Thymus (tissue), 11 donors: ENCODE results near the gene SH3BP5. TPM values are rescaled to one million over a fixed set of nuclear protein-coding genes. Genes with fewer than 3 reads are reported as not detected.
A peak's percentile ranks its signal among the peaks of the same experiment; 100 is the strongest.

Experiments used
- DNase-seq, 9 donors: peaks; one replicate each; pipeline ENCODE4 v3.0.0-alpha.2; 2013; ENCODE audit warnings: low spot score in 9 of 9, low read depth in 6 of 9, missing footprints in 1 of 9
- H3K27ac ChIP-seq, 2 donors: one replicate each; pipeline ENCODE4 v1.5.1; 2013; ENCODE audit warnings: control low read depth in 1 of 2, low read depth in 1 of 2, low read length in 1 of 2, mild to moderate bottlenecking in 1 of 2, moderate library complexity in 1 of 2
- H3K27me3 ChIP-seq, 2 donors: one replicate each; pipeline ENCODE4 v1.5.1; 2013; ENCODE audit warnings: low read length in 1 of 2; ENCODE audit not compliant: control insufficient read depth in 2 of 2, insufficient read depth in 1 of 2
- H3K36me3 ChIP-seq, 2 donors: one replicate each; pipeline ENCODE4 v1.5.1; 2013; ENCODE audit warnings: low read length in 1 of 2, mild to moderate bottlenecking in 1 of 2, moderate library complexity in 1 of 2; ENCODE audit not compliant: control insufficient read depth in 2 of 2, insufficient read depth in 2 of 2
- H3K4me1 ChIP-seq, 2 donors: one replicate each; pipeline ENCODE4 v1.5.1; 2013; ENCODE audit warnings: low read length in 2 of 2; ENCODE audit not compliant: control insufficient read depth in 2 of 2, insufficient read depth in 2 of 2
- H3K4me3 ChIP-seq, 2 donors: one replicate each; pipeline ENCODE4 v1.5.1; 2013; ENCODE audit warnings: low read length in 2 of 2, control low read depth in 1 of 2, mild to moderate bottlenecking in 1 of 2
- H3K9me3 ChIP-seq, 2 donors: one replicate each; pipeline ENCODE4 v1.5.1; 2013; ENCODE audit warnings: low read length in 1 of 2, mild to moderate bottlenecking in 1 of 2; ENCODE audit not compliant: control insufficient read depth in 2 of 2, insufficient read depth in 1 of 2
- WGBS: extraction: QIAGEN DNeasy Blood & Tissue Kit; methylation state at CpG from one replicate; pipeline ENCODE4 v1.1.7; 2013; 5-methylcytosine and 5-hydroxymethylcytosine counted together
- polyA plus RNA-seq: library from polyadenylated mRNA; stranded (reverse); fragments of 200-250 nt; gene quantifications from one replicate; pipeline ENCODE4 v1.2.3, GENCODE V29; 2013
- total RNA-seq: library from RNA; stranded (reverse); fragments of 120-200 nt; gene quantifications from one replicate; pipeline ENCODE4 v1.2.4, GENCODE V29; 2013
- donor health status: healthy.

SH3BP5 gene
- total and polyA plus RNA-seq, 2 donors = 29.1 to 64.3 TPM

GRCh38 chr3:15263120-15263519, 69.3 kb downstream of the SH3BP5 start:
- Histone ChIP-seq H3K4me1 (peaks cover 4 to 16% of the 10 kb centered on the region in 2 donors), H3K36me3 (peaks cover 16 to 49% of the 10 kb centered on the region in 2 donors), H3K4me3 (no peak overlapping the region), H3K27me3 (no peaks in the 10 kb centered on the region), H3K27ac (no peak overlapping the region), H3K9me3 (no peaks in the 10 kb centered on the region)
- DNase-seq = no peak
- WGBS = 93% methylated on average over 4 of the region's 4 CpGs

GRCh38 chr3:15262021-15262420, 70.4 kb downstream of the SH3BP5 start:
- over 99% methylated on average over 9 of the region's 9 CpGs for WGBS
- DNase-seq = no peak
- peaks cover 22 to 55% of the 10 kb centered on the region in 2 donors for H3K36me3 ChIP-seq
- H3K27me3 ChIP-seq = no peaks in the 10 kb centered on the region
- peaks cover 3 to 7% of the 10 kb centered on the region in 2 donors for H3K4me1 ChIP-seq
- no peak overlapping the region for H3K4me3 ChIP-seq
- no peak overlapping the region for H3K27ac ChIP-seq
- no peaks in the 10 kb centered on the region for H3K9me3 ChIP-seq

GRCh38 chr3:15261274-15261673, 71.1 kb downstream of the SH3BP5 start:
- no peak for DNase-seq
- H3K4me3 ChIP-seq = no peak overlapping the region

GRCh38 chr3:15260531-15260930, 71.9 kb downstream of the SH3BP5 start:
- Histone ChIP-seq H3K4me1 (peaks cover 0 to 3% of the 10 kb centered on the region in 2 donors), H3K9me3 (no peaks in the 10 kb centered on the region), H3K27me3 (no peaks in the 10 kb centered on the region), H3K27ac (no peak overlapping the region), H3K4me3 (no peak overlapping the region), H3K36me3 (peaks cover 37 to 61% of the 10 kb centered on the region in 2 donors)
- no peak for DNase-seq
- WGBS = 94% methylated on average over 4 of the region's 4 CpGs

More at GRCh38 chr3:15261274-15261673, 71.1 kb downstream of the SH3BP5 start:
- Histone ChIP-seq H3K4me1 (peaks cover 0 to 3% of the 10 kb centered on the region in 2 donors), H3K27ac (no peak overlapping the region), H3K9me3 (no peaks in the 10 kb centered on the region), H3K27me3 (no peaks in the 10 kb centered on the region), H3K36me3 (peaks cover 30 to 58% of the 10 kb centered on the region in 2 donors)

- WGBS = 98% methylated on average over 7 of the region's 7 CpGs
- DNase-seq = no peak
- Histone ChIP-seq H3K9me3 (no peaks in the 10 kb centered on the region), H3K4me3 (no peak overlapping the region), H3K4me1 (peaks cover 0 to 3% of the 10 kb centered on the region in 2 donors), H3K27ac (no peak overlapping the region), H3K36me3 (peaks cover 46 to 78% of the 10 kb centered on the region in 2 donors), H3K27me3 (no peaks in the 10 kb centered on the region)
Measured at GRCh38 chr3:15258720-15259119, 73.7 kb downstream of the SH3BP5 start.

GRCh38 chr3:15256861-15257341, 75.5 kb downstream of the SH3BP5 start:
- no peaks in the 10 kb centered on the region for H3K9me3 ChIP-seq
- H3K4me3 ChIP-seq = no peak overlapping the region
- DNase-seq = no peak
- 96% methylated on average over 8 of the region's 8 CpGs for WGBS
- H3K36me3 ChIP-seq = peaks cover 47 to 89% of the 10 kb centered on the region in 2 donors
- H3K27ac ChIP-seq = peak overlapping the region in 1 of 2 donors; percentile 11
- no peaks in the 10 kb centered on the region for H3K27me3 ChIP-seq
- H3K4me1 ChIP-seq = peaks cover 0 to 3% of the 10 kb centered on the region in 2 donors

GRCh38 chr3:15255215-15255614, 77.2 kb downstream of the SH3BP5 start:
- DNase-seq = no peak
- Histone ChIP-seq H3K4me1 (no peaks in the 10 kb centered on the region), H3K27ac (no peak overlapping the region), H3K27me3 (no peaks in the 10 kb centered on the region), H3K4me3 (no peak overlapping the region), H3K36me3 (peaks cover 49 to 87% of the 10 kb centered on the region in 2 donors), H3K9me3 (no peaks in the 10 kb centered on the region)
- WGBS = over 99% methylated on average over 2 of the region's 2 CpGs

- 86% methylated on average over 7 of the region's 7 CpGs for WGBS
Measured at GRCh38 chr3:15253023-15253697, 79.2 kb downstream of the SH3BP5 start.

GRCh38 chr3:15246186-15246585, 86.2 kb downstream of the SH3BP5 start:
- Histone ChIP-seq H3K36me3 (peaks cover 34 to 59% of the 10 kb centered on the region in 2 donors), H3K9me3 (no peaks in the 10 kb centered on the region), H3K27me3 (no peaks in the 10 kb centered on the region), H3K4me1 (no peaks in the 10 kb centered on the region), H3K27ac (no peak overlapping the region), H3K4me3 (no peak overlapping the region)
- no peak for DNase-seq
- 99% methylated on average over 2 of the region's 2 CpGs for WGBS

More at GRCh38 chr3:15253023-15253697, 79.2 kb downstream of the SH3BP5 start:
- no peak overlapping the region for H3K4me3 ChIP-seq
- H3K4me1 ChIP-seq = no peaks in the 10 kb centered on the region
- H3K27me3 ChIP-seq = no peaks in the 10 kb centered on the region
- H3K27ac ChIP-seq = no peak overlapping the region
- peaks cover 45 to 74% of the 10 kb centered on the region in 2 donors for H3K36me3 ChIP-seq
- no peaks in the 10 kb centered on the region for H3K9me3 ChIP-seq
- no peak for DNase-seq
